MM.1S (cell line): ENCODE data around the gene RBMS3.

Experiments
- DNase-seq: peaks from one replicate; pipeline ENCODE4 v3.0.0-alpha.2; 2015
- H2AFZ ChIP-seq: fragments of 300-600 bp; sonication (generic); 2 replicates; pipeline ENCODE4 v1.6.0; 2016; ENCODE audit warnings: antibody characterized with exemption, low read length
- H3F3A ChIP-seq: fragments of 300-600 bp; sonication (generic); 2 replicates; pipeline ENCODE4 v1.6.1; 2016; ENCODE audit warnings: mild to moderate bottlenecking, antibody characterized with exemption, low read length, moderate library complexity, mixed read lengths; ENCODE audit not compliant: insufficient read depth
- H3K27ac ChIP-seq: fragments of 300-600 bp; sonication (generic); 2 replicates; pipeline ENCODE4 v1.5.1; 2016; ENCODE audit warnings: mild to moderate bottlenecking, low read length
- H3K27me3 ChIP-seq: fragments of 300-600 bp; sonication (generic); replicated peaks from 2 replicates; pipeline ENCODE4 v1.6.0; 2016; ENCODE audit warnings: low read length; ENCODE audit not compliant: insufficient read depth
- H3K36me3 ChIP-seq: fragments of 300-600 bp; sonication (generic); replicated peaks from 2 replicates; pipeline ENCODE4 v1.6.1; 2016; ENCODE audit warnings: mild to moderate bottlenecking, low read length, mixed read lengths; ENCODE audit not compliant: insufficient read depth
- H3K4me1 ChIP-seq: fragments of 300-600 bp; sonication (generic); 2 replicates; pipeline ENCODE4 v1.6.1; 2016; ENCODE audit warnings: low read length, mixed read lengths
- H3K4me2 ChIP-seq: fragments of 300-600 bp; sonication (generic); 2 replicates; pipeline ENCODE4 v1.6.0; 2016; ENCODE audit warnings: low read depth, low read length
- H3K4me3 ChIP-seq: fragments of 300-600 bp; sonication (generic); 2 replicates; pipeline ENCODE4 v1.5.1; 2016; ENCODE audit warnings: low read length, mixed read lengths
- H3K79me2 ChIP-seq: fragments of 300-600 bp; sonication (generic); 2 replicates; pipeline ENCODE4 v1.6.1; 2016; ENCODE audit warnings: mixed run types, low read length, mixed read lengths
- H3K9ac ChIP-seq: fragments of 300-600 bp; sonication (generic); 2 replicates; pipeline ENCODE4 v1.6.1; 2016; ENCODE audit warnings: low read length, mixed read lengths
- H3K9me2 ChIP-seq: fragments of 300-600 bp; sonication (generic); replicated peaks from 2 replicates; pipeline ENCODE4 v1.6.1; 2016; ENCODE audit warnings: mild to moderate bottlenecking, low read length, mixed read lengths; ENCODE audit not compliant: insufficient read depth
- H3K9me3 ChIP-seq: fragments of 300-600 bp; sonication (generic); replicated peaks from 2 replicates; pipeline ENCODE4 v1.6.1; 2016; ENCODE audit warnings: mild to moderate bottlenecking, low read length, mixed read lengths; ENCODE audit not compliant: insufficient read depth
- H4K20me1 ChIP-seq: fragments of 300-600 bp; sonication (generic); 2 replicates; pipeline ENCODE4 v1.6.1; 2016; ENCODE audit warnings: mild to moderate bottlenecking, low read length, moderate library complexity, mixed read lengths; ENCODE audit not compliant: insufficient read depth
- EZH2 ChIP-seq: fragments of 300-600 bp; sonication (generic); optimal IDR thresholded peaks from 2 replicates; pipeline ENCODE3; 2017; ENCODE audit warnings: low read depth, mild to moderate bottlenecking, antibody characterized with exemption, low read length, mixed read lengths
- EZH2phosphoT487 ChIP-seq: fragments of 300-600 bp; sonication (generic); IDR thresholded peaks from 2 replicates; pipeline ENCODE4 v1.6.1; 2018; ENCODE audit warnings: antibody characterized with exemption, low read length
- TF ChIP-seq, protein P1 (sequence below): fragments of 300-600 bp; sonication (generic); IDR thresholded peaks from 2 replicates; pipeline ENCODE4 v1.5.1; 2016; ENCODE audit warnings: antibody characterized with exemption, low read length, mixed read lengths

The RBMS3 gene

DNA sequence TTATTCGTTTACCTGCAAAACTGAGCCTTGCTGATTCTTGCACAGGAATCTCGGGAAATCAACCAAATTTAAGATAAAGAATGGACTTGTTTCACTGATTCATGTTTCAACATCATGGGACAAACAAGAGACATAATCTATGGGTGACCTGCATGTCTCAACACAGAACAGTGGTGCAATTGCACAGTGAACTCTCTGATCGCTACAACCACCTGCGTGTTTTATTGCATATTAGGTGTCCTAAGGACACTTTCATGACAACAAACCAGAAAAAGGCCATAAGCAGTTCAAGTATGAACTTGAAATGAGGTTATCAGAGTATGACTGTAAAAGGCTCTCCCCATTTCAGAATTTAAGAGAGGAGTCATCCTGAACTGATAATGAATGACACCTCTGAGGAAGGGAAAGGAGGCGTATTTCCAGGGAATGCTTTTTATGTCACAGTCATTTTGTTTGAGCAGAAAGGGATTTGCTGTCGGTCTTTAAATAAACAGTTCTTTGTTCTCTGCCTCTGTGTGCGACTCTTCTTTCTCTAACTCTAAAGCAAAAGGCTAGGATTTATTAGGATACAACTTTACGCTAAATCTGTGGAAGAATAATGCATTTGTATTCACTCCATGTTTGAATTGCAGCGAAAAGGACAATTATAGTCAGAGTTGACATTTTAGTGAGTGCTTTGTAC lies 167.2 kb downstream of the RBMS3 start:
- Histone ChIP-seq H3F3A (no peaks in the 10 kb centered on the region), H3K36me3 (no peaks in the 10 kb centered on the region), H3K27me3 (no peaks in the 10 kb centered on the region), H2AFZ (no peak overlapping the region), H3K4me2 (no peak overlapping the region), H3K4me1 (no peaks in the 10 kb centered on the region), H3K9me2 (no peaks in the 10 kb centered on the region), H4K20me1 (no peaks in the 10 kb centered on the region), H3K9ac (no peak overlapping the region), H3K9me3 (no peaks in the 10 kb centered on the region), H3K27ac (no peak overlapping the region), H3K4me3 (no peak overlapping the region), H3K79me2 (no peaks in the 10 kb centered on the region)
- TF ChIP-seq EZH2phosphoT487 (no peak), EZH2 (no peak)
- TF ChIP-seq, protein P1, sequence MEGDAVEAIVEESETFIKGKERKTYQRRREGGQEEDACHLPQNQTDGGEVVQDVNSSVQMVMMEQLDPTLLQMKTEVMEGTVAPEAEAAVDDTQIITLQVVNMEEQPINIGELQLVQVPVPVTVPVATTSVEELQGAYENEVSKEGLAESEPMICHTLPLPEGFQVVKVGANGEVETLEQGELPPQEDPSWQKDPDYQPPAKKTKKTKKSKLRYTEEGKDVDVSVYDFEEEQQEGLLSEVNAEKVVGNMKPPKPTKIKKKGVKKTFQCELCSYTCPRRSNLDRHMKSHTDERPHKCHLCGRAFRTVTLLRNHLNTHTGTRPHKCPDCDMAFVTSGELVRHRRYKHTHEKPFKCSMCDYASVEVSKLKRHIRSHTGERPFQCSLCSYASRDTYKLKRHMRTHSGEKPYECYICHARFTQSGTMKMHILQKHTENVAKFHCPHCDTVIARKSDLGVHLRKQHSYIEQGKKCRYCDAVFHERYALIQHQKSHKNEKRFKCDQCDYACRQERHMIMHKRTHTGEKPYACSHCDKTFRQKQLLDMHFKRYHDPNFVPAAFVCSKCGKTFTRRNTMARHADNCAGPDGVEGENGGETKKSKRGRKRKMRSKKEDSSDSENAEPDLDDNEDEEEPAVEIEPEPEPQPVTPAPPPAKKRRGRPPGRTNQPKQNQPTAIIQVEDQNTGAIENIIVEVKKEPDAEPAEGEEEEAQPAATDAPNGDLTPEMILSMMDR: no peak
- DNase-seq: no peak

DNA sequence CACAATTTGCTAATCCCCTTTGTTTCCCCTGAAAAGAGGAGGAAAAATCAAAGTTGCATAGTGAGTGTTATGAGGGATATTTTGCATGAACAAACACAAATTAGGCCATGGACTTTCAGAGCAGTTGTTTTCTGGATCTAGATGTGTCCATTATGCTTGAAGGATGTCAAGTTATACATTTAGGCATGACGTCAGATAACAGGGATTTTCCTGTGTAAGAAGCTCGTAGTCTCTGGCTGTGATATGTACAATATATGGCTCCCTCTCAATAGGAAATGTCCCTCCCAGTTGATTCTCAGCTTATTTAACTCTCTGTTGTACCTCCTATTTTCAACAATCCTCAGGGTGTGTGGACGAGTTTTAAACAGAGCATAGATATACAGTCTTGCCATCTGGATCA lies 171.0 kb downstream of the RBMS3 start:
- H2AFZ ChIP-seq: no peak overlapping the region

DNA sequence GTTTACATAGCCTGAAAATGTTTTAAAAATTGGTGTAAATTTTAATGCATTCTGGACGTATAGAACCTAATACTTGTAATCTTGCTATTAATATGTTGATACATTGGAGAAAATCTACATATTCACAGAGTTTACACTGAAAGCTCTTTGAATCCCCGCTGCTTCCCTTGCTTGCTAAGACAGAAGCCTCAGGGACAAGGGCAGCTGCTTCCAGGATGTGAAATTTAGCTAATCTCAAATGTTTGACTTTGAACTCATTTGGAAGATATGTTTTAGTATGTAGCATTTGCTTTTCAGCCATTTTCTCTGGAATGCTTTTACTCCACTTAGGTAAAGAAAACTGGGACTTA lies 172.0 kb downstream of the RBMS3 start:
- Histone ChIP-seq H3K9me2 (no peaks in the 10 kb centered on the region), H3K27me3 (no peaks in the 10 kb centered on the region), H3K4me3 (no peak overlapping the region), H3K4me2 (no peak overlapping the region), H3K9ac (no peak overlapping the region), H4K20me1 (no peaks in the 10 kb centered on the region), H3K27ac (no peak overlapping the region), H3K36me3 (no peaks in the 10 kb centered on the region), H3K79me2 (no peaks in the 10 kb centered on the region), H2AFZ (no peak overlapping the region), H3K4me1 (no peaks in the 10 kb centered on the region), H3K9me3 (no peaks in the 10 kb centered on the region), H3F3A (no peaks in the 10 kb centered on the region)
- TF ChIP-seq EZH2phosphoT487: no peak
- TF ChIP-seq, protein P1: no peak
- no peak for TF ChIP-seq EZH2
- no peak for DNase-seq

More for the DNA sequence above, 171.0 kb downstream of the RBMS3 start:
- Histone ChIP-seq H3K36me3 (no peaks in the 10 kb centered on the region), H4K20me1 (no peaks in the 10 kb centered on the region), H3K27me3 (no peaks in the 10 kb centered on the region), H3K9ac (no peak overlapping the region), H3K4me1 (no peaks in the 10 kb centered on the region), H3K27ac (no peak overlapping the region), H3K9me3 (no peaks in the 10 kb centered on the region), H3K4me2 (no peak overlapping the region), H3K4me3 (no peak overlapping the region), H3K79me2 (no peaks in the 10 kb centered on the region), H3K9me2 (no peaks in the 10 kb centered on the region), H3F3A (no peaks in the 10 kb centered on the region)
- DNase-seq: no peak
- TF ChIP-seq, protein P1: no peak
- no peak for TF ChIP-seq EZH2
- no peak for TF ChIP-seq EZH2phosphoT487
